Inflammatory macrophage treated with lipopolysaccharide for 4 hours (primary cell): ENCODE results near the gene ITGA2.
"Not testable (repeated sequence)": the region's sequence is repeated elsewhere in the genome, so short reads cannot be mapped to it uniquely, and the experiment has no call there.

ENCODE experiments used
- DNase-seq: peaks from one replicate; pipeline ENCODE4 v3.0.0-alpha.2; 2020

Gene ITGA2

DNA sequence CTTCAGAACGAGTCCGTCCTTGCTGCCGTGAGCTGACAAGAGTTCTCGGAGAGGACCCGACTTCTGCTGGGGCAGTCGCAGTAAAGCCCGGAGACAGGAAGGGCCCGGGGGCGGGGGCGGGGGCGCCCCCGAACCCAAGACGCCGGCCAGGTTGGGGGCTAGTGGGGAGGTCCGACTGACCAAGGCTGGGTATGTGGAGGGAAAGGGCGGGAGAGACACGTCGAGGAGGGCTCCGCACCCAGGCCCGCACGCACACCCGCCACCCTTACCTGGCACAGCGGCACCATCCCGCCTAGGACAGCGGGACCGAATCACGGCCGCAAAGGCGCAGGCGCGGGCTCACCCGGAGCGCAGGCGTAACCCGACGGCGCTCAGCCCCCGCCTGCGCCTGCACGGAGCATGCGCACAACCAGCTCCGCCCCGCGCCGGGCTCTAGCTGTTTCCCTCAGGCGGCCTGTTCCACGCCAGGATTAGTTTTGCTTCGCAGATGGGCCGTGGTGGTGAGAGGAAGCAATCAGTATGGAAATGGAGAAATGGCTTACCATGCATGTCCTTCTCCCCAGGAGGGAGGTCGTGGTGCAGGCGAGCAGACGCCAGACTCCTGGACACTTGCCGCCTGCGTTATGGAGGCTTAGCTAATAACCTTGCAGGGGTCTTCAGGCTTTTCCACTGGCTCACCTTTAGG lies 120.4 kb downstream of the ITGA2 start, which contains the start of gene MOCS2:
TSS of gene MOCS2 (minus strand) at position 315 of the 685 bp plus-strand sequence. CDS start 2,583 bp downstream, outside the sequence.
- DNase-seq = peak; percentile 92

DNA sequence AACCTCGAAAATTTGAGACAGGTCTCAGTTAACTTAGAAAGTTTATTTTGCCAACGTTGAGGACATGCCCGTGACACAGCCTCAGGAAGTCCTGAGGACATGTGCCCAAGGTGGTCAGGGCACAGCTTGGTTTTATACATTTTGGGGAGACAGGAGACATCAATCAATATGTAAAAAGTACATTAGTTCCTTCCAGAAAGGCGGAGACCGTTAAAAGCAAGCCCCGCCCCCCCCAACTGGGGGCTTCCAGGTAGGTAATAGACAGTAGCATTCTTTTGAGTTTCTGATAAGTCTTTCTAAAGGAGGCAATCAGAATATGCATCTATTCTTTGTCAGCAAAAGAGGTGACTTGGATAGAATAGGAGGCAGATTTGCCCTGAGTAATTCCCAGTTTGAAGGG lies 121.0 kb downstream of the ITGA2 start:
- DNase-seq = no peak

DNA sequence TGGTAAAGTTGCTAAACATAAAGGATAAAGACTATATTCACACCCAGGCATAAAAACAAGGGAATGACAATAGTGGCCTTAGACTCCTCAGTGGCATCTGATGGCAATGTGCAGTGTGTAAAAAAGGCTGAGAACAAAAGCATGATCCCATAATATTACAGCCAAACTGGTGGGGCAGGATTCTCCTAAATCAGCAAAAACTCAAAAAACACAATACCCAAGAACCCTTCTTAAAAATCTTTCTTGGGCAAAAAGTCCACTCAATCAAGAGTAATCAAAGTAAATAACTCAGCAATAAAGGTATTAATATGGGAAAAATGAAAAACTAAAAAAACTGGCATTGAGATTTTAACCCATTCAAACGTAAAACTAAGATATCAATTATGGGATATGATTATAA lies 122.0 kb downstream of the ITGA2 start:
- DNase-seq = no peak

DNA sequence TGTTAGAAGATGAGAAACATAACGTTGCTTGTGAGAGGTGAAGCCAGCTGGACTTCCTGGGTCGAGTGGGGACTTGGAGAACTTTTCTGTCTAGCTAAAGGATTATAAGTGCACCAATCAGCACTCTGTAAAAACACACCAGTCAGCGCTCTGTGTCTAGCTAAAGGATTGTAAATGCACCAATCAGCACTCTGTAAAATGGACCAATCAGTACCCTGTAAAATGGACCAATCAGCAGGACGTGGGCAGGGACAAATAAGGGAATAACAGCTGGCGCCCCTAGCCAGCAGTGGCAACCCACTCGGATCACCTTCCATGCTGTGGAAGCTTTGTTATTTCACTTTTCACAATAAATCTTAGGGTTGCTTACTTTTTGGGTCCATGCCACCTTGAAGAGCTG lies 123.2 kb downstream of the ITGA2 start:
- not testable (repeated sequence) for DNase-seq

DNA sequence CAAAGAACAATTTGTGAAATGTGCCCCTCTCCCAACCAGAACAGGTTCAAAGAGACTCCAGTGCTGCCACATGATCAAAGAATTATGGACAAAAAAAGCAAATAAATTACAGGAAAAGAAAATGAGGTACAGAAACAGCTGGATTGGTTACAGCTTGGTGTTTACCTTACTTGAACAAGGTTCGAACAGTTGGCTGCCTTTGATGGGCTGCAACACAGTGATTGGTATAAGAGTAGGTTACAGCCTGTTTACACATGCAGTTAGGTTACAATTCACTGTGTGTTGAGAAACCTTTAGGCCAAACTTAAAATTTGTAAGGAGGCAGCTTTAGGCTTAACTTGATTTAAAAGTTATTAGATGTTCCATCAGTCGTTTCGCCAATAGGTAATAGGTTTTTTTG lies 123.8 kb downstream of the ITGA2 start:
- no peak for DNase-seq

DNA sequence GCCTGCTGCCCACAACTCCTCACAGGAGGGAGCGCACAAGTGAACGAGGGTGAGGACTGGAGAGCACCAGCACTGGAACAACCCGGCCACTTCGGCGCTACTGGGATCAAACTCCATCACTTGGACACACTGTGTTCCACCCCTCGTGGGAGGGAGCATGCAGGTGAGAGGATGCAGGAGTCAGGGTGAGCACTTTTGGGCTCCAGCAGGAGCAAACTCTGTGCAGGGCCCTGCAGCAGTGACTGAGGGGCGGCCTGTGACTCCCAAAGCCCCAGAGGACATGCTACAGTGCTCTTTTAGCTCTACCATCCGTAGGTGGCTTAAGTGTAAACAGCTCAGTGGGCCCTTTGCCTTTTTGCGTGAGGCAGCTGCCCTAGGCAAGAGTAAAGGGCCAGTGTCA lies 124.8 kb downstream of the ITGA2 start:
- no peak for DNase-seq

DNA sequence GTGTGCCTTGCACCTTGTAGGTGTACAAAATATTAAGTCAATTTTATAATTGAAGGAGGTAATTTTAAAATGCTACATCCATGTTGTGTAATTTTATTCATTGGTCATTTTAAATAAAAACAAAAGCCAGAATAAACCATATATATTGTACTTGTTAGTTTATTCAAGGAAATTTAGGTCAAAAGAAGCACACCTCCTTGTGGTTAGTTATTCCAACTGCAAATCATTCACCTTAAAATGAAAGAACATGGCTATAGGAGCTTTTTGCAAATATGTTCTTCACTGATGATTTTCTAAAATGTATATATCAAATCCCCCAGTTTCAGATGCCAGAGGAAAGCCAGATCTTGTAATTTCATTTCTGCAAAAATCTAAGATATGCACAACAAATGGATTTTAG lies 125.8 kb downstream of the ITGA2 start:
- no peak for DNase-seq

DNA sequence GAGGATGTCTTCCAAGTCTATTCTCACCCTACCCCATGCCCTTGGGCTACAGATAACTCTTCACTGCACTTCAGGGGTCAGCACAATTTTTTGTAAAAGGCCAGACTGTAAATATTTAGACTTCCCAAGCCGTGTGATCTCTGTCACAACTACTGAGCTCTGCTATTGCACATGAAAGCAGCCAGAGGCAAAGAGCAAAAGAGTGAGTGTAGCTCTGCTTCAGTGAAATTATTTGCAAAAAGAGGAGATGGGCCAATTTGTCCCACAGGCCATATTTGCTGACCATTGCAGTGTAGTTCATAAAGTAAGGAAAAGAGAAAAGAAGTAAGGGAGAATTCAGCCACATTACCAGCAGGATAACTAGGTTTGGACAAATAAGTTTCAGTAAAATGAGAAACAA lies 127.4 kb downstream of the ITGA2 start:
- DNase-seq = no peak

DNA sequence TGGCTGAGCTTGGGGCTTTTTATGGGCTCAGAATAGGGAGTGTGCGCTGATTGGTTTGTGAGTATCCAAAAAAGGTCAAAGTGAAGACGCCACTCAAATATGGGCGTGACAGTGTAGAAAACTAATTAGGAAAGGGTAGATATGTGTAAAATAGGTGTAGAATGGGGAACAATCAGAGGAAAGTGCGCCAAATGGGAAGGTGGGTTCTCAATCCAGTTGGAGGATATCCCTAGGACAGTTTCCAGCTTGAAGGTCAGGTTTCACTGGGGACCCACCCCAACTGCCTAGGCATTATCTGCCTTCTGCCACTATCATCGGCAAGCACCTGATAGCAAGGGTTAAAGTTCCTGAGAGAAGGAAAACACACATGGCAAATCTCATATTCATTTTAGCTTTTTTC lies 129.7 kb downstream of the ITGA2 start:
- DNase-seq = no peak

DNA sequence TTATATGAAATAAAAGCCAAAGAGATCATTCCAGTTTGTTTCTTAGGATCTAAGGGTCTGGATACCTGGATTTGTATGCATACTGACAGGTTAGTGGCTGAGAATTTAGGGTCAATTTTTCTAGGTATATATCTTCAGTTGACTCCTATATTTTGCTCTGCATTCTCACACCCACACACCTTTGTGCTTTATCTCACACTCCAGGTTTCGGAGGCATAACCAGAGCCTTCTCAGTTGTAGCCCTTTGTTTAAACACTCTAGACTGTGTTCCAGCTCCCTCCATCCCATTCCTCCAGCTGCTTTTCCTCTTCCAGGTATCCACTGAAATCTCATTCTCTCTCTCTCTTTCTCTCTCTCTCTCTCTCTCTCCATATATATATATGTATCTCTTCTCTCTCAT lies 131.0 kb downstream of the ITGA2 start:
- DNase-seq = no peak

DNA sequence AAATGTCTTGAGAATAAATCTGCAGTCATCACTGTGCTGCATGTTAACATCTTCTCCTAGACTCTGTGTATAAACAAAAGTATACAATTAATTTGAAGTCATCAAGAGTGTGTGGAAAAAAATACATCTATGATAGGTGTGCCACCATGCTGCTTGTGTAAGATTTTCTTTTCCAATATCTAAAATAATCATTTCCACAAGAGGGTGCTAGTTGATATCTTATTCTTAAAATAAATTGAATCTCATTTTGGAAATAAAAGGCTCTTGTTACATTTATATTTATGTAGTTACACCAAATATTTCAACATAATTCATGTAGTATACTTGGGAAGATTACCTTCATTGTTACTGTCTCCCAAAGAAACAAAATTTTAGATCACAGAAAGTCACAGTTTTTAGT lies 134.6 kb downstream of the ITGA2 start:
- DNase-seq = no peak

DNA sequence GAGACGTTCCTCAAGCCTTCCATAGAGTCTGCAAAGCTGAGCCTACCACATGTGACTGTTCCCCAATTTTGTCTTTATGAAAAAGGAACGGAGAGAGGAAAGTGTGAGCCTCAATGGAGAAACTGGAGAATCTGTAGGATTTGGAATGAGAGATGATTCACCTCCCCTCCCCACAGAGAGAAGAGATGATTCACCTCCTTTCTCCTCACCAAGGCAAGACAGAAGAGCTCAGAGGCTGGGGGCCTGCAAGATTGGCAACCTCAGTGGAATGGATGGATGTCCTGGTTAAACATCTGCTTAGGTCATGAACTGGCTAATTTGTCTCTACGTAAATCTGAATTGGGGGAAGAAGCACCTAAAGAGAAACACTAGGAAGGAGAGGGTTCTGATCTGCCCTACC lies 137.4 kb downstream of the ITGA2 start:
- no peak for DNase-seq

DNA sequence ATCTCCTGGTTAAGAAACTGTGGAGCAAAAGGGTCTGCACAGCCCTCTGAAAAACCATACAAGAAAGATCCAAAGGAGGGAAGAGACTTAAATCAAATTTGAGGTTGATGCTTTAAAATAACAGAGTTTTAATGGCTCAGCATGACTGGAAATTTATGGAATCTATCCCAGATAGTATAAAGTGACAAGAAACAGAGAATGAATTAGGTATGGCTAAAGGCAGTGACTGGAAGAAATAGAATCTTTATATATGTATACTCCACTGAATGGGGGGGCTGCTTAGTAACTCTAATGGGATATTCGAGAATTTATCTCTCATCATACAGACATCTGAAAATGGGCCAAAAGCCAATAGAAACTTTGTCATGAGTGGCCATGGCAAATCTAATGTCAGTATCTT lies 138.0 kb downstream of the ITGA2 start:
- DNase-seq = no peak

DNA sequence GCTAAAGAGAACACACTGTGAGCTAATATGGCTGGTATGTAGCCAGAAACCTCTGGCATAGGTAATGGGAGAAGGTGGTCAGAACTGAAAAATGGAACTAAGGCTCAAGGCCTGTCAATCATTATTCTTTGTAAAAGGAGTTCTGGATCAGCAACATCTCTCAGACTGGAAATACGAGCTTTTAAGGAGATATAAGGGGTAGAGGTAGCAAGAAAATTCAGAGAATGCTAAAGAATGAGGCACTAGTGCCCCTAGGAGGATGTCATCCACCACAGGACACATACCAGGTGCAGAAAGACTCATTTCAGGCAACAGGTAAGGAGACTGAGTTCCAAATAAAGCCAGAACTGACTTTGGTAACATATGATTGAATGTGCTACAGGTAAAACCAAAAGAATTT lies 139.3 kb downstream of the ITGA2 start:
- DNase-seq = no peak

DNA sequence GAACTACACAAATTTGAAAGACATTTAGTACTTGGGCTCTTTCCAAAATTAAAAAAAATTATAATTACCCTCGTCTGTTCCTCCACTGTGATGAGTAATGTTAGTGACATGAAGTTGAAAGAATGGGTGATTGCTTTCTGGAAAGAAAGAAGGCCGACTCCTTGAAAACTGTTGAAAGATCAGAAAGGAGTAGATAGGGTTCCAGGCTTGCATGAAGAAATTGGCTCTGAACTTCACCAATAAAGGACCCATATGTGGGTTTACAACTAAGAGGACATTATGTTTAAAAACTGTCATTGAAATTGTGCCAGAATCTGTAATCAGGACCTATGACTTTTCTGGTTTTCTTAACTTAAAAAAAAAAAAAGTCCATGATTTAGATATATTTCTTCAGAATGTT lies 141.1 kb downstream of the ITGA2 start:
- no peak for DNase-seq

DNA sequence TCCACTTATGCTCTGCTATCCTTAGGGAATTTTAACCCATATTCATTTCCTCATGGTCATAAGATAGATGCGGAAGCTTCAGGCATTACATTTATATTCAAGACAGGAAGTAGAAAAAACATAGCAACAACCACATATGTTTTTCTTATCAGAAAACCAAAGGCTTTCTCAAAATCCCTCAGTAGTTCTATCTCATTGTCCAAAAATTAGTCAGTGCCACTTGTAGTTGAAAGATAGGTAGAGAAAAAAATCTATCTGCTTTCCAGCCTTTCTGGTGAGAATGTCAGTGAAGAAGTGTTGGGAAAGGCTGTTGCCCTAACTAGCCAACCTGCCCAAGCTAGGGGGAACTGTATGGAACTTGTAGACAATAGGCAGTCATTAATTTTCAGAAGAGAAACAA lies 143.9 kb downstream of the ITGA2 start:
- DNase-seq = no peak
